ACHN (cell line): ENCODE results near the gene MBOAT2.
A peak's percentile ranks its signal among the peaks of the same experiment; 100 is the strongest.

Source experiments
- DNase-seq: peaks from one replicate; pipeline ENCODE4 v3.0.0-alpha.2; 2015
- in situ Hi-C: cut with HindIII; loops from 2 replicates; pipeline ENCODE4 v1.10.0; 2017; ENCODE audit warnings: low sequenced_read_pairs, low pct_ligation_motif_present, low pct_unique_long_range_greater_than_20kb

The MBOAT2 gene

DNA sequence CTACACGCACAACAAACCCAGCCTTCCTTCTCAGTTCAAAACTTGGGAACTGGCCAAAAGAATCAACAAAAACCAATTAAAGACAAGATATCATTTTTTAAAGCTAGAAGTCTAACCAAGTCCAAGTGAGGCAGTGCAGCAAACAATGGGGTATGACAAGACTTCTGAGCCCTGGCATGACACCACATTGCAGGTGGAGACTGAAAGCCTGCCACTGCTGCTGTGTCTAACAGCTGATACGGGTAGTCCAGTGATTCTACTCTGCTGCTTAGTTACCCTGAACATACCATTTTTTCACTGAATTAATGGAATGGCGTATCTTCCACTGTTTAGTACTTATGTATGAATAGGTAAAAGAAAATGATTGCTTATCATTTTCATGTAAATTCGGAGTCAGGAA is 118.7 kb downstream of the MBOAT2 start:
- no peak for DNase-seq
- in situ Hi-C loops, result no loop called here

DNA sequence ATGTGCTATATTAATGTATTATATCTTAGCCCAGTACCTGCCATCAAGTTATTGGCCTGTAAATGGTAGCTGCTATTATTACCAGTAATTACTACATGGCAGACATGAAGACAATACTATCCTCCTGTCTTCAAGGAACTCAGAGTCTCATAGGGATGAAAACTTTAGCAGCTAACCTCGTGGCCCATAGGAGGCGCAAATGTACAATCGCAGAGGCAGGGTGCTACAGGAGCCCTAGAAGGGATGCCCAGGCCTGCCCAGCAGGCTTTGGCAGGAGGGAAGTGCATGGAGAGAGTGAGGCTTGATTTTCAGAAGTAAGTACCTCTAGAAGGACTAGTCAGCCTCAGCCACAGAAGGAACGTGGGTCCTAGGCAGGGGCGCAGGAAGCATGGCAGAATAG is 121.4 kb downstream of the MBOAT2 start:
- in situ Hi-C loops, result no loop called here
- DNase-seq, result peak; percentile 71

- in situ Hi-C loops, result no loop called here
- no peak for DNase-seq
Measured at GRCh38 chr2:8877894-8878293, 125.6 kb downstream of the MBOAT2 start.

DNA sequence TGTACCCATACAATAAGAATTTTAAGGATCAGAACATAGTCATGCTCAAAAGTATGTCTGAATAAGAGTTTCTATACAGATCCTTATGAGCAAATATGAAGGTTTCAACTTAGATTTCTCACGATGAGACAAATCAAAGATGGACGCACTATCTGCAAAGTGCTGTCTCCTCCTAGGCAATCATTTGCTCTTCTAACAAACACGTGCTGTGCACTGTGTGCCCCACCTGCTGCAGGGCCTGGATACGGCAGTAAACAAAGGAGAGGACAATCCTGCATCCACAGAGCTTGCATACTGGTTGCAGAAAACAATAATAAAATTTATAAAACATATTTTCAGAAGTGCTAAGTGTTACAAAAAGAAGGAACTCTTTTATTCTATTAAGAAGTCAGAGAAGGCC is 126.2 kb downstream of the MBOAT2 start:
- in situ Hi-C loops, result no loop called here
- no peak for DNase-seq

GRCh38 chr2:8876628-8877027 is 126.9 kb downstream of the MBOAT2 start:
- no peak for DNase-seq
- in situ Hi-C loops, result no loop called here

DNA sequence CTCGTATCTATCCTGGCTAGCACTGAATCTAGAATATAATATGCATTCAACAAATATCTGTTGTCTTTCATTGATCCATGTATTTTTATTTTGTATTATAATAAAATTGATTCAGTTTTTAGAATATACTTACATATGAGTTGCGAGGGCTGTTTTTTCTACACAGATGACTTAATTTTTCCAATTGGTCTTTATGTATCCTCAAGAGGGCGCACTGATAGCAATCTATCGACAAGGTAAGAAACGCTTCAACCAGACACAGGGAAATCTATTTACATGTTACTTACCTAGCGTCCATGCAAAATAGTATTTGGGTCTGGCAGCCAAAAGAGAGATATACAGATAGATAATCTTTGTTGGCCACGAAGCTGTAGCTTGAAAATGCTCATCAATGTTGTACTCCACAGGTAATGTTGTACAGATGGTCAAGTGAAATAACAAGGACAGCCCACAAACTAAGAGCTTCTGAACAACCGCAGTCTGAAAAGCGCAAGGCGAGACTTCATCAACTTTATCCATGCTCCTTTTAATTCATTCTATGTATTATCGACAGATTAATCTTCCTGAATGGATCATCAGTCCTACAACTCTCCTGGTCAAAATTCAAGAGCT is 130.6 kb downstream of the MBOAT2 start:
- in situ Hi-C loops, result no loop called here
- peak; percentile 68 for DNase-seq

DNA sequence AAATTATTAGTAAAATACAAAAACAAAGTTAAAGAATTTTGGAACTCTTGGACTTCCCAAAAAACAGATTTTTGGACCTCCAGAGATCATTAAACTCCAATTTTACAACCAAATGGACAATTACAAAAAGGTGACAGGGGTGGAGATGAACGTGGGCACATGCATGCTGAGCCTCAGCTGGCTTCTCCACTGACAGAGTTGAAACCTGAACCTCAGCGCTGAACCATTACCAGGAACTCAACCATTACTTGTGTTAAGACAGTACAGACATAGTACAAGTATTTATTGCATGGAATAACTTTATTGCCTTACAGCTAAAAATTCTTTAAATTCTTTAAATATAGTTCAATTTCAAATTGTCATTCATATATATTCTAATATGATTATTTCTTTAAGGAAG is 133.0 kb downstream of the MBOAT2 start:
- no peak for DNase-seq
- in situ Hi-C loops, result no loop called here

GRCh38 chr2:8867363-8867762 is 136.1 kb downstream of the MBOAT2 start:
- in situ Hi-C loops, result no loop called here
- DNase-seq, result no peak

DNA sequence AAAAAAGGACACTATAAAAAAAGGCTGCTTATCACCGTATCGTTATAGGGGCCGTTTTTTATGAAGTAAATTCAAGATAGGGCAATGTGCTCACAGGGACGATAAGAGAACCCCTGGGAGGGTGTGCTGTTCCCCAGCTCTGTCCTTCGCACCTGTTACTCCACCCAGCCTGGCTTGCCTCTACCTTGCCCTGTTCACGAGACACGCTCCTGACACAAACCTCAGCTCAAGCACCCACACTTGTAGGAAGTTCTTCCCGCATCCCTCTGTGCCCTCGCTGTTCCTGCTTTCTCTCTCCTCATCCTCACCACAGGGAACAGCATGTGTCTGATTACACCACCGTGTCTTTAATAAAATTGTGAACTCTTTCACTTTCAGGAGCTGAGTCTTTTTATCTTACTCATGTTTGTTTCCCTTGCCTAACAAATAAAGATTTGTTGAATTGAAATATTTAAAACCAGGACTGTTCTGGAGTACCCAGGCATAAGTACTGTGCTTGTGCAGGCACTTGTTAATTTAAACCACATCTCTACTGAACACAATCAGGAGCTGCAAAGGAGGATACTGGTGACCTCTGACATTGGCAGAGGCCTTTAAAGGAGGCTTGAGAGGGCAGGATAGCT is 140.0 kb downstream of the MBOAT2 start:
- no peak for DNase-seq
- in situ Hi-C loops, result no loop called here

- in situ Hi-C loops, result no loop called here
- DNase-seq, result no peak
Measured at GRCh38 chr2:8862230-8862629, 141.3 kb downstream of the MBOAT2 start.

DNA sequence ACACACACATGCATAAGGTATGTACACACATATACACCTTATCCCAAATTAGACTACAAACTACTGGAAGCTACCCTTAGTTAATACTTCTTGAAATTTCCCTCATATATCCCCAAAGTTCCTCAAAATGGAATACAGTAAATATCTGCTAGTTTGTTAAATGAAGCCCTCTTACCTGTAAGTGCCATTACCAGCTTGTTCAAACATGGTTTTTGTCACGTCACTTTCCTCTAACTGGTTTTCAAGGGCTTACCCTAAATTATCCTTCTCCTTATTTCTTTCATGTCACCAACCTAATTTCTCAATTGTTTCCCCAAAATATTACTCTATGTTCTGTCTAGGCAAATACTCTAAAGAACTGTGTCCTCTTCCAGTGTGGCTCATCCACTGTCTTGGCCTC is 141.7 kb downstream of the MBOAT2 start:
- DNase-seq, result no peak
- in situ Hi-C loops, result no loop called here

GRCh38 chr2:8860239-8860638 is 143.2 kb downstream of the MBOAT2 start:
- in situ Hi-C loops, result no loop called here
- peak; percentile 52 for DNase-seq

DNA sequence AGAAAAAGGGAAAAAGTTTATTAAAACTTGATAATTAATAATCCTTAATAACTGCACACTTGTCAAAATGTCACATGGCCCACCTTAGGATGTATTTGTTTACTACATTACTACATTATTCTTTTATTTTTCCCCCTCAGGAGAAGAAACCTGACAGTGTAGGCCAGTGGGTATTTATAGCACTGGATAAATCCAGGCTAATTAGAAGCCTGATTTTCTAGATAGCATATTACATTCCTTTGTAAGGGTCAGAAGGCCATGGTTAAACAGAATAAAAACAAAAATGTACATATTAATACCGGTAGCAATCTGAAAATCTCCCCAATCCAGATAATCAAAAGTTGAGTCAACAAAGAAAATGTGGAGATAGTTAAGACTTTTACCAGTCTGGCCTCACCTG is 144.6 kb downstream of the MBOAT2 start:
- no peak for DNase-seq
- in situ Hi-C loops, result no loop called here

GRCh38 chr2:8858264-8858663 is 145.2 kb downstream of the MBOAT2 start:
- DNase-seq, result no peak
- in situ Hi-C loops, result no loop called here

- in situ Hi-C loops, result no loop called here
Measured at GRCh38 chr2:8857709-8858108, 145.8 kb downstream of the MBOAT2 start.

DNA sequence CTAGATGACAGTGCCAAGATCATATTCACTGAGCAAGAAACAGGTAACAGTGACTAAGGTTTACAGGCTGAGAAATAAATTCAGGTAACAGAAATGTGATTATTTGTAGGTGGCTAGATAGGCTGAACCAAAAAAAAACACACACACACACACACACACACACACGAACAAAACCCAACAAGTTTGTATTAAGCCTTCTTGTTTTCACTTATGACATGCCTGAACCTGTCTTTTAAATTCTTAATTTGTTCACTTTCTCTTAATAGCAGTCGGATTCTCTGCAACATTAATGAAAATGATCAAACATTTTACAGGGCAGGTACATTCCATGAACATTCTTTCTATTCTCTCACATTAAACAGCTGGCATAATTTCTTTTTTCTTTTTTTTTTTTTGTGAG is 147.3 kb downstream of the MBOAT2 start:
- DNase-seq, result no peak

More at GRCh38 chr2:8857709-8858108, 145.8 kb downstream of the MBOAT2 start:
- no peak for DNase-seq

GRCh38 chr2:8855010-8855409 is 148.5 kb downstream of the MBOAT2 start:
- in situ Hi-C loops, result no loop called here

More for the DNA sequence above, 147.3 kb downstream of the MBOAT2 start:
- in situ Hi-C loops, result no loop called here

GRCh38 chr2:8853426-8853825 is 150.1 kb downstream of the MBOAT2 start:
- no peak for DNase-seq
- in situ Hi-C loops, result no loop called here

More at GRCh38 chr2:8855010-8855409, 148.5 kb downstream of the MBOAT2 start:
- no peak for DNase-seq

DNA sequence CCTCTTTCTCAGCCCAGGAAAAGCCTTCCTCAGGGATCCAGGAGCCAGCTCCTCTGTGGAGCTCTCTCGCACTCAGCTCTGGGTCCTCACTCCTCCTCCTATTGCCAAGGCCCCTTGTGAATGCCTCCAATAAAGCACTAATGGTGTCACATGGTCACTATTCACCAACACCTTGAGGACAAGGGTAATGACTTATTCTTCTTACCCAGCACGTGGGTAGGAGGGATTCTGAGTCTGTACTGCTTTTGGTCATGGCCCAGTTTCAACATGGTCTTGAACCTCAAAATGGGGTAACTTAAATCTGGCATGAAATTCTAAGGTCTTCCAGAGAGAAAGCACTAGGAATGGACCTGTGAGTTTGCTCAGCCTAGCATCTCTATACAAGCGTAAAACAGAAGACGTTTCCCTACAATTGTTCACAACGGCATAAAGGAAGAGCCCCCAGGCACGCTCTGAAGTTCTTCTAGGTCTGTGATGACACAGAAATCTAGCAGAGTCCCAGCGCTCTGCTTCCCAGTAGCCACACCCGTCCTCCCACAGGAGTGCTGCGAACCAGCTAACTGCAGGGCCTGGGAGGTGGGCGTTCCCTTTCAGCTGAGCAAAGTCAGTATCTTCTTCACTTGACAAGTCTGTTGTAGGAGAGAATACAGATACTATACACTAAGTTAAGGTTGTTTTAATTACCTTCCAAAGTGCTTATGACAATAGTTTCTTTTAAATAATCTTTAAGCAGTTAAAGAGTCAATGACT is 151.5 kb downstream of the MBOAT2 start:
- no peak for DNase-seq
- in situ Hi-C loops, result no loop called here
